Stimulated activated CD8-positive, alpha-beta memory T cell treated with anti-CD3 and anti-CD28 coated beads, Interleukin-15, amount 100 ng/mL, for 24 hours (primary cell): ENCODE measurements around the gene MRPS22.
"Not testable (repeated sequence)": the region's sequence is repeated elsewhere in the genome, so short reads cannot be mapped to it uniquely, and the experiment has no call there.

Experiments used
- DNase-seq: peaks from one replicate; pipeline ENCODE4 v3.0.0-alpha.2; 2020; ENCODE audit warnings: low read depth

MRPS22 gene

GRCh38 chr3:139396707-139397106 lies 52.9 kb downstream of the MRPS22 start:
- DNase-seq: no peak

- DNase-seq: not testable (repeated sequence)
Measured at GRCh38 chr3:139401155-139401554, 57.3 kb downstream of the MRPS22 start.
